OCI-LY1 (cell line): ENCODE data around the gene KLF14.

Experiments used
- H2AFZ ChIP-seq: fragments of 200-600 bp; sonication (generic), shearing (Covaris generic); 2 replicates; pipeline ENCODE4 v1.6.0; 2014; ENCODE audit warnings: antibody characterized with exemption, mild to moderate bottlenecking, low read length
- H3F3A ChIP-seq: fragments of 200-600 bp; sonication (generic), shearing (Covaris generic); 2 replicates; pipeline ENCODE4 v1.6.0; 2014; ENCODE audit warnings: mild to moderate bottlenecking, antibody characterized with exemption, low read length, moderate library complexity; ENCODE audit not compliant: insufficient read depth
- H3K27ac ChIP-seq: fragments of 200-600 bp; sonication (generic); 2 replicates; pipeline ENCODE4 v1.5.1; 2014; ENCODE audit warnings: low read length, mixed run types, mild to moderate bottlenecking, low read depth; ENCODE audit not compliant: poor library complexity, severe bottlenecking
- H3K27me3 ChIP-seq: fragments of 200-600 bp; sonication (generic); 2 replicates; pipeline ENCODE4 v1.6.0; 2014; ENCODE audit warnings: antibody characterized with exemption, mild to moderate bottlenecking, low read length, moderate library complexity; ENCODE audit not compliant: insufficient read depth
- H3K36me3 ChIP-seq: fragments of 200-600 bp; sonication (generic); 2 replicates; pipeline ENCODE4 v1.6.1; 2014; ENCODE audit warnings: mild to moderate bottlenecking, antibody characterized with exemption, low read length, moderate library complexity, mixed read lengths; ENCODE audit not compliant: insufficient read depth
- H3K4me1 ChIP-seq: fragments of 200-600 bp; sonication (generic); 2 replicates; pipeline ENCODE4 v1.5.1; 2014; ENCODE audit warnings: mild to moderate bottlenecking, low read length, moderate library complexity; ENCODE audit not compliant: insufficient read depth, severe bottlenecking
- H3K4me2 ChIP-seq: fragments of 200-600 bp; sonication (generic), shearing (Covaris generic); 2 replicates; pipeline ENCODE4 v1.6.1; 2014; ENCODE audit warnings: low read length
- H3K4me3 ChIP-seq: fragments of 200-600 bp; sonication (generic); 2 replicates; pipeline ENCODE4 v1.5.1; 2014; ENCODE audit warnings: low read length, low read depth, mild to moderate bottlenecking, mixed read lengths; ENCODE audit not compliant: poor library complexity, severe bottlenecking
- H3K79me2 ChIP-seq: fragments of 200-600 bp; shearing (Covaris generic); 2 replicates; pipeline ENCODE4 v1.6.1; 2016; ENCODE audit warnings: mixed run types, low read length, mixed read lengths; ENCODE audit not compliant: insufficient read depth
- H3K9ac ChIP-seq: fragments of 200-600 bp; sonication (generic), shearing (Covaris generic); 2 replicates; pipeline ENCODE4 v1.6.1; 2014; ENCODE audit warnings: mild to moderate bottlenecking, low read length, mixed read lengths
- H3K9me2 ChIP-seq: fragments of 200-600 bp; sonication (generic), shearing (Covaris generic); 2 replicates; pipeline ENCODE4 v1.6.1; 2014; ENCODE audit warnings: low read depth, mild to moderate bottlenecking, low read length, mixed read lengths
- H3K9me3 ChIP-seq: fragments of 200-600 bp; shearing (Covaris generic); 2 replicates; pipeline ENCODE4 v1.6.1; 2014; ENCODE audit warnings: low read length, mixed read lengths
- H4K20me1 ChIP-seq: fragments of 200-600 bp; sonication (generic), shearing (Covaris generic); 2 replicates; pipeline ENCODE4 v1.6.0; 2016; ENCODE audit warnings: mild to moderate bottlenecking, low read length; ENCODE audit not compliant: insufficient read depth
- CTCF ChIP-seq: fragments of 200-600 bp; sonication (generic), shearing (Covaris generic); IDR thresholded peaks from 2 replicates; pipeline ENCODE4 v1.5.1; 2017; ENCODE audit warnings: mild to moderate bottlenecking, antibody characterized with exemption, low read length, moderate library complexity, mixed read lengths
- EZH2 ChIP-seq: fragments of 200-600 bp; sonication (generic), shearing (Covaris generic); IDR thresholded peaks from 2 replicates; pipeline ENCODE4 v1.8.0; 2017; ENCODE audit warnings: borderline replicate concordance, mixed run types, mild to moderate bottlenecking, antibody characterized with exemption, low read length, moderate library complexity, mixed read lengths

KLF14 gene

DNA sequence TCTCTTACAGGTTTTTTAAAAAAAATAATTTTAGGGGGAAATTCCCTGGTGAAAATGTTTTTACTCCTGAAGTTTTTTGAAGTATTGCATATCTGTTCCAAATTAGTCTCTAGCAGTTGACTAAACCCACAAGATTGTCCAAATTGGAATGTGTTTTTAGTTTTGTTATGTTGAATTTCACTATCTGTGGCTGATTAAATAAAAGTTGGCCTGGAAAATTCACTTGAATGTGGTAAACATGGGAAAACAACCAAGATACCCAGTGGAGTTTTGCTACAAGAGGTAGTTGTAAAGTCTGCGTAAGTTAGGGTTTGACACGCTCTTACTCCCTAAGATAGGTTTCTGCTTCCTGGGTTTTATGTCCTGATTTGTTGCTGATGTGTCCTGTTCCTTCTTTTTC lies 51.0 kb downstream of the KLF14 start:
- Histone ChIP-seq H3K27ac (no peak overlapping the region), H3K9ac (no peak overlapping the region)
- TF ChIP-seq CTCF (no peak), EZH2 (no peak)

More for the DNA sequence above, 51.0 kb downstream of the KLF14 start:
- Histone ChIP-seq H3K9me2 (no peaks in the 10 kb centered on the region), H3F3A (no peaks in the 10 kb centered on the region), H3K4me2 (no peak overlapping the region), H3K79me2 (no peaks in the 10 kb centered on the region), H3K9me3 (peaks cover 4% of the 10 kb centered on the region), H3K27me3 (peaks cover 5% of the 10 kb centered on the region; the same call in 1 of the 2 replicates), H4K20me1 (no peaks in the 10 kb centered on the region), H3K4me3 (no peak overlapping the region), H2AFZ (no peak overlapping the region), H3K4me1 (no peaks in the 10 kb centered on the region), H3K36me3 (no peaks in the 10 kb centered on the region)
